Calu3 (cell line): ENCODE data around the gene COMMD9. TPM values are rescaled to one million over a fixed set of nuclear protein-coding genes. Genes with fewer than 3 reads are reported as not detected.
A peak's percentile ranks its signal among the peaks of the same experiment; 100 is the strongest.

Source experiments
- Bru-seq: library from RNA; stranded (reverse); fragments of 400-500 nt; gene quantifications from one replicate; lab custom pipeline; 2021; lab: Mats Ljungman, UMichigan
- BruChase-seq, 2 experiments: library from RNA; stranded (reverse); fragments of 400-500 nt; gene quantifications; one replicate each; lab custom pipeline; 2021; lab: Mats Ljungman, UMichigan
- BruUV-seq: library from RNA; stranded (reverse); fragments of 400-500 nt; replicated peaks from 2 replicates; lab custom pipeline; 2021; lab: Mats Ljungman, UMichigan
- CTCF ChIA-PET: fragments of 300-600 bp; sonication (Branson Sonifier 250); formaldehyde crosslinking; loops from one replicate; lab custom pipeline; 2022; ENCODE audit warnings: antibody characterized with exemption; lab: Charles Lee
- DNase-seq: peaks from one replicate; pipeline ENCODE4 v3.0.0; 2022
- H3K27ac Mint-ChIP-seq: one replicate; pipeline ENCODE4 v1.8.0; 2022; ENCODE audit warnings: mixed read lengths; ENCODE audit not compliant: unreplicated experiment
- H3K27me3 Mint-ChIP-seq: one replicate; pipeline ENCODE4 v1.8.0; 2022; ENCODE audit warnings: mixed read lengths; ENCODE audit not compliant: unreplicated experiment
- H3K36me3 Mint-ChIP-seq: one replicate; pipeline ENCODE4 v1.8.0; 2022; ENCODE audit warnings: mild to moderate bottlenecking, moderate library complexity, mixed read lengths; ENCODE audit not compliant: insufficient read depth, unreplicated experiment
- H3K4me1 Mint-ChIP-seq: one replicate; pipeline ENCODE4 v1.8.0; 2022; ENCODE audit warnings: mild to moderate bottlenecking, low read depth, mixed read lengths; ENCODE audit not compliant: unreplicated experiment
- H3K4me3 Mint-ChIP-seq: one replicate; pipeline ENCODE4 v1.8.0; 2022; ENCODE audit warnings: mild to moderate bottlenecking, low read depth, moderate library complexity, mixed read lengths; ENCODE audit not compliant: unreplicated experiment
- H3K9me3 Mint-ChIP-seq: one replicate; pipeline ENCODE4 v1.8.0; 2022; ENCODE audit warnings: low read depth, mixed read lengths; ENCODE audit not compliant: unreplicated experiment
- CTCF ChIP-seq: fragments of 200-600 bp; IDR thresholded peaks from one replicate; pipeline ENCODE4 v1.8.0; 2022; ENCODE audit warnings: antibody characterized with exemption; ENCODE audit not compliant: unreplicated experiment
- intact Hi-C: fragments of 100-400 bp; cut with micrococcal nuclease; formaldehyde crosslinking; loops from one replicate; pipeline ENCODE4 v1.10.0; 2022; ENCODE audit not compliant: unreplicated experiment
- long read RNA-seq: library from polyadenylated mRNA; stranded (forward); transcript quantifications from one replicate; pipeline ENCODE4 v2.0.0, GENCODE V29; 2022
- total RNA-seq: library from RNA; stranded (reverse); gene quantifications from 2 replicates; pipeline ENCODE4 v1.2.3, GENCODE V29; 2022

Gene COMMD9
- total RNA-seq (40.7 and 44.1 TPM in 2 replicates), Bru-seq, nascent RNA (percentile 61 among the genes with signal in this experiment), BruChase-seq, experiment 1, labeled RNA remaining after a 6-hour chase (percentile 59 among the genes with signal in this experiment), BruChase-seq, experiment 2, labeled RNA remaining after a 2-hour chase (percentile 47 among the genes with signal in this experiment)
- long read RNA-seq, transcript COMMD9-201 (6 exons, 2,954 nt): major isoform, 64 of 91 reads
- long read RNA-seq, partial matches to known transcripts: 0 of 91 reads
- long read RNA-seq, other reads (novel, unspliced or antisense): 27 of 91 reads

DNA sequence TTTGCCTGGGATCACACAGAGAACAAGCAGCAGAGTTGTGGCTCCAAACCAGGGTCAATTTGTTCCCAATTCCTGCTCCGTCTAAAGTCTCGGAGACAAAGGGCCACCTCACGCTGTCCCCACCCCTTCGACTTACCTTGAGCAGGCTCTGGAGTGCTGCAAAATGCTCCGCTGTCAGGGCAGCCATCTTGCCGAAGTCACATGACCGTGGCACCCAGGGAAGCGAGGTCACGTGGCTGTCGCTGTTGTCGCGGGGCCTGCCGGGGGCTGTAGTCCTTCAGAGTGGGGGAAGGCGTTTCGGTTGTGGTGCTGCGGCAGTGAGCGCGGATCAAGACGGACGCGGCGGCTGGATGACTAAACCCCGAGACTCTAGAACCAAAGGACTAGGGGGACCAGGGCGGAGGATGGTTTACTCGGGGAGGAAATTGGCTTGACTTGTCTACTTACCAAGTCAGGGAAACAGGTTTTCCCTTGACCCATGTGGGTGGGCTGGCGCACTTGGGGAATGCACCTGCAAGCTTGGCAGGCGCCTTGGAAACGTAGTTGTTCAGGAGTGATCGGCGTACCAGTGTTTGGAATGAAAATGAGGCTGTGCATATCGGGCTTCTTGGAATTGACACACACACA, at the start of gene COMMD9:
COMMD9 (minus strand) TSS at position 199 of the 627 bp plus-strand sequence; CDS start at position 187, 12 bp downstream.
- no TSS peak for BruUV-seq
- H3K4me1 Mint-ChIP-seq: peaks cover 20% of the 10 kb centered on the region
- intact Hi-C loops: no loop called here
- DNase-seq: peak; percentile 94
- H3K36me3 Mint-ChIP-seq: peaks cover 17% of the 10 kb centered on the region
- no peaks in the 10 kb centered on the region for H3K9me3 Mint-ChIP-seq
- H3K27ac Mint-ChIP-seq: peak within 1 kb of the TSS; percentile 91
- peak within 1 kb of the TSS; percentile 91 for H3K4me3 Mint-ChIP-seq
- no peak for TF ChIP-seq CTCF
- CTCF ChIA-PET: interaction anchor here (1.3 to 2.7 kb wide), 2 partner anchors 189 to 203 kb away, joined by 3 to 8 read pairs; no protein-coding TSS in a partner anchor
- no peaks in the 10 kb centered on the region for H3K27me3 Mint-ChIP-seq

DNA sequence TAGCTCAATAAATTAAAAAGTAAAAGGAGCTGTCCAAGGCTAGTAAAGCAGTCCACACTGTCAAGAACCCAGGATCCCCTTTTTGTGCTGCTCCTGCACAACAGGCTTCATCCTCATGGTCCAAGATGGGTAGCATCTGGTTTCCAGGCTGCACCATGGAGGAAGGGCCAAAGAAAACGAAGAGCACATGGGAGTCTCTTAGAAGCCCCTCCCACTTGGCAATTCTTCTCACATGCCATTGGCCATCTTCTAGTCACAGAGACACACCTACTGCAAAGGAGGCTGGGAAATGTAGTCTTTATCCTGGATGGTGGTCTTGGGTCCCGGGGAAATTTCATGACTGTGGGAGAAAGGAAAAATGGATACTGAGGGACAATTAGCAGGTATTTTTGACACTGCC, 44.7 kb upstream of the COMMD9 start:
- Mint-ChIP-seq H3K4me3 (no peak overlapping the region), H3K27ac (no peak overlapping the region), H3K9me3 (peaks cover 3% of the 10 kb centered on the region), H3K27me3 (peaks cover 56% of the 10 kb centered on the region), H3K4me1 (peaks cover 3% of the 10 kb centered on the region), H3K36me3 (no peaks in the 10 kb centered on the region)
- DNase-seq: no peak
- TF ChIP-seq CTCF: no peak
- CTCF ChIA-PET: no interaction called here
- intact Hi-C loops: no loop called here
- BruUV-seq: no TSS peak

- BruUV-seq: no TSS peak
- Mint-ChIP-seq H3K27ac (no peak overlapping the region), H3K27me3 (peaks cover 52% of the 10 kb centered on the region), H3K9me3 (peaks cover 3% of the 10 kb centered on the region), H3K36me3 (no peaks in the 10 kb centered on the region), H3K4me1 (peaks cover 6% of the 10 kb centered on the region), H3K4me3 (no peak overlapping the region)
- intact Hi-C loops: no loop called here
- TF ChIP-seq CTCF: no peak
- CTCF ChIA-PET: no interaction called here
- DNase-seq: no peak
Observed at GRCh38 chr11:36333468-36333867, 44.2 kb upstream of the COMMD9 start.

- Mint-ChIP-seq H3K36me3 (no peaks in the 10 kb centered on the region), H3K27ac (no peak overlapping the region), H3K4me3 (no peak overlapping the region), H3K9me3 (peaks cover 3% of the 10 kb centered on the region), H3K4me1 (peaks cover 6% of the 10 kb centered on the region), H3K27me3 (peaks cover 36% of the 10 kb centered on the region)
- CTCF ChIA-PET: no interaction called here
- no peak for TF ChIP-seq CTCF
- no TSS peak for BruUV-seq
- DNase-seq: no peak
- intact Hi-C loops: no loop called here
Observed at GRCh38 chr11:36330411-36330810, 41.2 kb upstream of the COMMD9 start.
